Endothelial cell of umbilical vein (primary cell): ENCODE results near the gene SEMA4D. TPM values are rescaled to one million over a fixed set of nuclear protein-coding genes. Genes with fewer than 3 reads are reported as not detected.

Experiments
- BruUV-seq: library from RNA; stranded (reverse); fragments of 400-500 nt; replicated peaks from 2 replicates; lab custom pipeline; 2021; lab: Mats Ljungman, UMichigan
- CTCF ChIA-PET: fragments of 300-600, 350-600 bp; sonication (Branson Sonifier 250); formaldehyde crosslinking; loops from one replicate; lab custom pipeline; 2021; ENCODE audit warnings: antibody characterized with exemption, inconsistent platforms; lab: Charles Lee
- POLR2A ChIA-PET: fragments of 300-600, 350-600 bp; sonication (Branson Sonifier 250); formaldehyde crosslinking; loops from one replicate; lab custom pipeline; 2021; ENCODE audit warnings: antibody characterized with exemption, inconsistent platforms; lab: Charles Lee
- DNase-seq: peaks from one replicate; pipeline ENCODE4 v3.0.0-alpha.2; 2011; ENCODE audit warnings: low read depth, low spot score
- FAIRE-seq: peaks from 2 replicates; lab custom pipeline; 2011; peaks lifted over from hg19 to GRCh38; lab: Jason Lieb, UNC
- H2AFZ ChIP-seq: 2 replicates; pipeline ENCODE4 v1.6.0; 2012; ENCODE audit warnings: low read depth, low read length, control low read depth, inconsistent platforms
- H3K27ac ChIP-seq: 2 replicates; pipeline ENCODE4 v1.5.1; 2011; ENCODE audit warnings: low read depth, mild to moderate bottlenecking, control low read depth, low read length, moderate library complexity; ENCODE audit not compliant: insufficient read depth
- H3K27me3 ChIP-seq, 2 experiments: 2 replicates each; pipeline versions ENCODE4 v1.6.0 to v1.6.1; 2011; ENCODE audit warnings: low read length in 2 of 2, mixed read lengths in 1 of 2; ENCODE audit not compliant: control insufficient read depth in 2 of 2, insufficient read depth in 2 of 2
- H3K36me3 ChIP-seq, 2 experiments: 2 replicates in 1 of 2; 3 replicates in 1 of 2; pipeline ENCODE4 v1.5.1; 2011; ENCODE audit warnings: low read length in 2 of 2, mild to moderate bottlenecking in 1 of 2, moderate library complexity in 1 of 2; ENCODE audit not compliant: control insufficient read depth in 2 of 2, insufficient read depth in 2 of 2; ENCODE audit errors: extremely low read depth in 1 of 2
- H3K4me1 ChIP-seq: 3 replicates; pipeline ENCODE4 v1.5.1; 2011; ENCODE audit warnings: mild to moderate bottlenecking, low read length; ENCODE audit not compliant: control insufficient read depth, insufficient read depth; ENCODE audit errors: extremely low read depth
- H3K4me2 ChIP-seq: 2 replicates; pipeline ENCODE4 v1.6.1; 2011; ENCODE audit warnings: low read length, control low read depth, mixed read lengths; ENCODE audit not compliant: insufficient read depth
- H3K4me3 ChIP-seq, 3 experiments: fragments of 200-600 bp in 1 of 3; sonication (generic), shearing (Covaris generic) in 1 of 3; replicated peaks in 1 of 3; 2 replicates each; pipeline ENCODE4 v1.5.1; 2011 to 2016; ENCODE audit warnings: control low read depth in 3 of 3, low read length in 3 of 3, mild to moderate bottlenecking in 2 of 3, inconsistent platforms in 1 of 3, low read depth in 1 of 3, moderate library complexity in 1 of 3; ENCODE audit not compliant: insufficient read depth in 1 of 3
- H3K79me2 ChIP-seq: 2 replicates; pipeline ENCODE4 v1.6.0; 2012; ENCODE audit warnings: low read length, inconsistent platforms; ENCODE audit not compliant: control insufficient read depth, insufficient read depth
- H3K9ac ChIP-seq: replicated peaks from 2 replicates; pipeline ENCODE3; 2011; ENCODE audit warnings: low read length, control low read depth; ENCODE audit not compliant: insufficient read depth; ENCODE audit errors: extremely low read depth
- H3K9me1 ChIP-seq: replicated peaks from 3 replicates; pipeline ENCODE4 v1.6.0; 2011; ENCODE audit warnings: mild to moderate bottlenecking, low read length; ENCODE audit not compliant: control insufficient read depth, insufficient read depth; ENCODE audit errors: extremely low read depth
- H3K9me3 ChIP-seq: replicated peaks from 2 replicates; pipeline ENCODE4 v1.5.1; 2012; ENCODE audit warnings: low read length, inconsistent platforms; ENCODE audit not compliant: control insufficient read depth, insufficient read depth
- H4K20me1 ChIP-seq: replicated peaks from 2 replicates; pipeline ENCODE3; 2011; ENCODE audit warnings: mild to moderate bottlenecking, low read length; ENCODE audit not compliant: control insufficient read depth, insufficient read depth; ENCODE audit errors: extremely low read depth
- CTCF ChIP-seq, 2 donors: IDR thresholded peaks; 1 replicate in 1 of 2; 2 replicates in 1 of 2; pipeline ENCODE4 v1.5.1; 2011; ENCODE audit warnings: low read length in 2 of 2, mild to moderate bottlenecking in 2 of 2, moderate library complexity in 2 of 2, control low read depth in 1 of 2, inconsistent platforms in 1 of 2, low read depth in 1 of 2; ENCODE audit not compliant: insufficient read depth in 1 of 2; ENCODE audit errors: extremely low read depth in 1 of 2
- EZH2 ChIP-seq: IDR thresholded peaks from 2 replicates; pipeline ENCODE4 v1.6.1; 2012; ENCODE audit warnings: borderline replicate concordance, low read depth, mild to moderate bottlenecking, moderate library complexity, low read length, inconsistent platforms; ENCODE audit not compliant: severe bottlenecking
- FOS ChIP-seq: IDR thresholded peaks from 2 replicates; pipeline ENCODE4 v1.6.1; 2011; ENCODE audit warnings: mild to moderate bottlenecking, low read length, moderate library complexity, borderline replicate concordance; ENCODE audit not compliant: insufficient read depth
- GATA2 ChIP-seq: IDR thresholded peaks from 2 replicates; pipeline ENCODE4 v1.7.0; 2011; ENCODE audit warnings: low read depth, mild to moderate bottlenecking, moderate library complexity, mixed read lengths, low read length; ENCODE audit not compliant: insufficient read length, insufficient read depth
- JUN ChIP-seq: IDR thresholded peaks from 2 replicates; pipeline ENCODE4 v1.6.1; 2011; ENCODE audit warnings: borderline replicate concordance, low read depth; ENCODE audit not compliant: insufficient read length, insufficient read depth
- MAX ChIP-seq: IDR thresholded peaks from 2 replicates; pipeline ENCODE4 v1.6.1; 2011; ENCODE audit not compliant: insufficient read depth, insufficient read length
- MYC ChIP-seq: IDR thresholded peaks from one replicate; pipeline ENCODE4 v1.6.1; 2011; ENCODE audit warnings: mild to moderate bottlenecking, low read depth, low read length
- POLR2A ChIP-seq: IDR thresholded peaks from 2 replicates; pipeline ENCODE4 v1.6.1; 2012; ENCODE audit warnings: low read depth, mild to moderate bottlenecking, control low read depth, low read length
- POLR2AphosphoS5 ChIP-seq: IDR thresholded peaks from 2 replicates; pipeline ENCODE4 v1.6.1; 2012; ENCODE audit warnings: low read depth, mild to moderate bottlenecking, control low read depth, low read length, moderate library complexity; ENCODE audit not compliant: insufficient read depth
- dilution Hi-C: fragments of 300-500 bp; cut with MboI; formaldehyde crosslinking; loops from one replicate; pipeline ENCODE4 v1.15.0; 2019; ENCODE audit warnings: low sequenced_read_pairs; ENCODE audit not compliant: extremely low pct_ligation_motif_present
- intact Hi-C: fragments of 100-400 bp; cut with micrococcal nuclease; formaldehyde crosslinking; loops from one replicate; pipeline ENCODE4 v1.10.0; 2022
- polyA plus RNA-seq, 4 experiments: library from polyadenylated mRNA; depleted of rRNA in 3 of 4; stranded (reverse) in 3 of 4; unstranded in 1 of 4; fragments of >200 nt; gene quantifications; 2 replicates each; pipeline versions ENCODE4 v1.2.1 to v1.2.3, GENCODE V29; 2011 to 2012; ENCODE audit warnings: missing spikeins in 1 of 4
- total RNA-seq: library from RNA; stranded (reverse); gene quantifications from 2 replicates; pipeline ENCODE4 v1.2.3, GENCODE V29; 2021

SEMA4D gene
- total and polyA plus RNA-seq, 2 donors (not counting 3 experiments of a cell fraction or from before 2014, with no cell fraction given): 3.9 to 15.7 TPM

- dilution Hi-C loops: no loop called here
- H3K36me3 ChIP-seq: no peaks in the 10 kb centered on the region
- H3K4me2 ChIP-seq: no peak overlapping the region
- H3K27me3 ChIP-seq: no peaks in the 10 kb centered on the region
- no peaks in the 10 kb centered on the region for H3K9me1 ChIP-seq
- no peak for TF ChIP-seq POLR2AphosphoS5
- no peak for TF ChIP-seq POLR2A
- no peak for TF ChIP-seq MYC
- no peak for TF ChIP-seq GATA2
- TF ChIP-seq JUN: no peak
- no peak overlapping the region for H3K27ac ChIP-seq
- no peak overlapping the region for H3K4me3 ChIP-seq
- DNase-seq: no peak
- FAIRE-seq: no peak
- no peaks in the 10 kb centered on the region for H3K4me1 ChIP-seq
- no peak overlapping the region for H3K9ac ChIP-seq
- ChIA-PET POLR2A (no interaction called here), CTCF (no interaction called here)
- intact Hi-C loops: loop anchor here (5.0 kb wide), 1 partner anchor 170 kb away; no protein-coding TSS in a partner anchor
- no peak overlapping the region for H2AFZ ChIP-seq
- no TSS peak for BruUV-seq
- no peaks in the 10 kb centered on the region for H4K20me1 ChIP-seq
- H3K9me3 ChIP-seq: no peaks in the 10 kb centered on the region
- no peaks in the 10 kb centered on the region for H3K79me2 ChIP-seq
Measured at GRCh38 chr9:89376741-89377351, 121.1 kb downstream of the SEMA4D start.

- Histone ChIP-seq H3K4me3 (no peak overlapping the region), H3K4me1 (no peaks in the 10 kb centered on the region), H3K9me3 (no peaks in the 10 kb centered on the region), H3K9me1 (no peaks in the 10 kb centered on the region), H2AFZ (no peak overlapping the region), H4K20me1 (no peaks in the 10 kb centered on the region), H3K4me2 (no peak overlapping the region), H3K27ac (no peak overlapping the region), H3K27me3 (no peaks in the 10 kb centered on the region), H3K36me3 (no peaks in the 10 kb centered on the region), H3K79me2 (no peaks in the 10 kb centered on the region), H3K9ac (no peak overlapping the region)
- DNase-seq (no peak), FAIRE-seq (no peak)
- BruUV-seq: no TSS peak
- intact Hi-C loops: loop anchor here (5.0 kb wide), 1 partner anchor 171 kb away; no protein-coding TSS in a partner anchor
- ChIA-PET POLR2A (no interaction called here), CTCF (interaction anchor here (1.4 to 3.1 kb wide), 2 partner anchors 30 to 172 kb away, joined by 3 to 34 read pairs; no protein-coding TSS in a partner anchor)
- dilution Hi-C loops: no loop called here
- TF ChIP-seq MYC (no peak), CTCF (IDR thresholded peaks at IDR 0.05; ENCODE audit: extremely low read depth in 1 of 2, insufficient read depth in 1 of 2, low read depth in 1 of 2, low read length in 2 of 2) (no peak), POLR2A (no peak), MAX (no peak), POLR2AphosphoS5 (no peak), EZH2 (no peak), FOS (no peak), JUN (no peak), GATA2 (no peak)
Measured at GRCh38 chr9:89376286-89376685, 121.6 kb downstream of the SEMA4D start.
